AG04450 (cell line): ENCODE measurements around the gene MAP7D1. TPM values are rescaled to one million over a fixed set of nuclear protein-coding genes. Genes with fewer than 3 reads are reported as not detected.

Experiments used
- CTCF ChIA-PET: fragments of 300-600, 350-600 bp; formaldehyde crosslinking; extraction: SDS; loops from one replicate; lab custom pipeline; 2022; ENCODE audit warnings: antibody characterized with exemption, inconsistent platforms; lab: Charles Lee
- POLR2A ChIA-PET: fragments of 350-600 bp; formaldehyde crosslinking; extraction: SDS; loops from one replicate; lab custom pipeline; 2021; ENCODE audit warnings: antibody characterized with exemption, inconsistent platforms; lab: Yijun Ruan, JAX
- DNase-seq: peaks from one replicate; pipeline ENCODE4 v3.0.0-alpha.2; 2011; ENCODE audit warnings: low read depth, low spot score
- H3K27ac ChIP-seq: one replicate; pipeline ENCODE4 v1.5.1; 2012; ENCODE audit warnings: low read depth, low read length, control low read depth
- H3K27me3 ChIP-seq: one replicate; pipeline ENCODE4 v1.6.0; 2012; ENCODE audit warnings: low read length; ENCODE audit not compliant: control insufficient read depth, insufficient read depth
- H3K4me3 ChIP-seq: 2 replicates; pipeline ENCODE4 v1.5.1; 2011; ENCODE audit warnings: mild to moderate bottlenecking, low read depth, low read length, control low read depth
- H3K9me3 ChIP-seq: 2 replicates; pipeline ENCODE4 v1.5.1; 2012; ENCODE audit warnings: low read length; ENCODE audit not compliant: control insufficient read depth, insufficient read depth
- polyA plus RNA-seq: library from polyadenylated mRNA; depleted of rRNA; stranded (reverse); fragments of >200 nt; gene quantifications from 2 replicates; pipeline ENCODE4 v1.2.3, GENCODE V29; 2011
- TF ChIP-seq, protein P1 (sequence below): IDR thresholded peaks from 2 replicates; pipeline ENCODE4 v1.5.1; 2011; ENCODE audit warnings: low read depth, low read length, control low read depth, inconsistent platforms

MAP7D1 gene
- polyA plus RNA-seq, 1 experiment = 23.4 TPM

DNA sequence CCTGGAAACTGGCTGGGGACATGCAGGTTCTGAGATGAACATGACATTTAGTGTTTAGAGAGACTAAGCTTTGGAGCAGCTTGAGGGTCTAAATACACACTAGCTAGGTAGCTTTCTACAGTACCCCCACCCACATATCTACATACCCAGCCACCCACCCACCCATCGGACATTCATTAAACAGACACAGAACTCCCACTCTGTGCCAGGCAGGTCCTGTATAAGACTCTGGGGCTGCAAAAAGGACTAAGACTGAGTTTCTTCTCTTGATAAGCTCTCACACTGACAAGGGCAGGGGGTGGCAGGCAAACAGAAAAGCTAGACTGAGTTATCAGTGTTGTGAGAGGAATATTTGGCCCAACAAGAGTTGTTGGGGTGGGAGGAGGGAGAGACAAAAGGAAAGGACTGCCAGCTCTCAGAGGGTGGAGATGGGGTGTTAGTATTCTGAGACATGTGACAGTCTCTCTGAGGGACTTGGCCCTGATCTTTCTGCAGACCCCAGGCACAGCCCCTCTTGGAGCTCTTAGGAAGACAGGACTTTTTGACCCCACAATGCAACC lies 6.8 kb downstream of the MAP7D1 start:
- ChIA-PET CTCF (interaction anchor here (0.7 to 2.6 kb wide), 5 partner anchors 13 to 293 kb away, joined by 3 to 16 read pairs (median 7); no protein-coding TSS in a partner anchor), POLR2A (no interaction called here)
- Histone ChIP-seq H3K27ac (no peak overlapping the region), H3K4me3 (no peak overlapping the region), H3K27me3 (no peaks in the 10 kb centered on the region), H3K9me3 (no peaks in the 10 kb centered on the region)
- TF ChIP-seq, protein P1, sequence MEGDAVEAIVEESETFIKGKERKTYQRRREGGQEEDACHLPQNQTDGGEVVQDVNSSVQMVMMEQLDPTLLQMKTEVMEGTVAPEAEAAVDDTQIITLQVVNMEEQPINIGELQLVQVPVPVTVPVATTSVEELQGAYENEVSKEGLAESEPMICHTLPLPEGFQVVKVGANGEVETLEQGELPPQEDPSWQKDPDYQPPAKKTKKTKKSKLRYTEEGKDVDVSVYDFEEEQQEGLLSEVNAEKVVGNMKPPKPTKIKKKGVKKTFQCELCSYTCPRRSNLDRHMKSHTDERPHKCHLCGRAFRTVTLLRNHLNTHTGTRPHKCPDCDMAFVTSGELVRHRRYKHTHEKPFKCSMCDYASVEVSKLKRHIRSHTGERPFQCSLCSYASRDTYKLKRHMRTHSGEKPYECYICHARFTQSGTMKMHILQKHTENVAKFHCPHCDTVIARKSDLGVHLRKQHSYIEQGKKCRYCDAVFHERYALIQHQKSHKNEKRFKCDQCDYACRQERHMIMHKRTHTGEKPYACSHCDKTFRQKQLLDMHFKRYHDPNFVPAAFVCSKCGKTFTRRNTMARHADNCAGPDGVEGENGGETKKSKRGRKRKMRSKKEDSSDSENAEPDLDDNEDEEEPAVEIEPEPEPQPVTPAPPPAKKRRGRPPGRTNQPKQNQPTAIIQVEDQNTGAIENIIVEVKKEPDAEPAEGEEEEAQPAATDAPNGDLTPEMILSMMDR = no peak
- DNase-seq = no peak

DNA sequence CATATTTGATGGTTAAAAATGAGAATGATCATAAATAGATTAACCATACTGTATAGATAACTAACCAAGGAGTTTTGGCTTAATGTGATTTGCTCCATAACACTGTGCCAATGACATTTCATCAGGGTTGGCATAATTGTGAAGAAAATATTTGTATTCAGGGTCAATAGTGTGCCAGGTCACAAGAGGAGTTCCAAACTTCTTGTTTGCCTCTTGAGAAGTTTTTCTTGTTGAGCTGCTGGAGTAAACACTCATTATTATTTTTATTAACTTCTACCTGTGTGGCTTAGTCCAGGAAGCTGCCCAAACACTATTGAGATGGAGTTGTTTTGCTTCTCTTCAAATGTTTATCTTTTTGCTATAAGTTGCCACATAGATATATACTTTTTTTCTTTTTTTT lies 7.5 kb downstream of the MAP7D1 start:
- Histone ChIP-seq H3K9me3 (no peaks in the 10 kb centered on the region), H3K4me3 (no peak overlapping the region), H3K27ac (no peak overlapping the region), H3K27me3 (no peaks in the 10 kb centered on the region)
- ChIA-PET CTCF (interaction anchor here (0.7 to 2.6 kb wide), 3 partner anchors 14 to 292 kb away, joined by 3 to 16 read pairs (median 8); no protein-coding TSS in a partner anchor), POLR2A (interaction anchor here (0.7 kb wide), 1 partner anchor 92 kb away, joined by 3 read pairs; no protein-coding TSS in a partner anchor)
- TF ChIP-seq, protein P1 = no peak
- DNase-seq = no peak

DNA sequence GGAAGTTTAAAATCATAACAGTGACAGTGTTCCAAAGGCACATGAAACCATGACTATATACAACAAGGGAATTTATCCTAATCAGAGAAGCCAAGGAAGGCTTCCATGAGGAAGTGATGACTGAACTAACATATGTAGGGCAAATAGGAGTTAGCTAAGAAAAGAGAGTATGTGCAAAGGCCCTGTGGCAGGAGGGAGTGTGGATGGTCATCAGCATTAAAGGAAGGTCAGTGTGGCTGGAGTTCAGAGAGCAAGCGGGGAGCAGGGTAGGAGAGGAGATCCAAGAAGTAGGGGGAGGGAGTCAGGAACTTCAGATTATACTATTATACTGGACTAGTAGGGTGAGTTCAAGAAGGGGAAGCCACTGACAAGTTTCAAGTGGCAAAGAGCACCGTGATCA lies 8.4 kb downstream of the MAP7D1 start:
- no peak overlapping the region for H3K4me3 ChIP-seq
- H3K9me3 ChIP-seq = no peaks in the 10 kb centered on the region
- ChIA-PET POLR2A (no interaction called here), CTCF (interaction anchor here (2.6 kb wide), 1 partner anchor 24 kb away, joined by 16 read pairs; no protein-coding TSS in a partner anchor)
- H3K27ac ChIP-seq = no peak overlapping the region
- no peak for DNase-seq
- H3K27me3 ChIP-seq = no peaks in the 10 kb centered on the region
- TF ChIP-seq, protein P1 = no peak

DNA sequence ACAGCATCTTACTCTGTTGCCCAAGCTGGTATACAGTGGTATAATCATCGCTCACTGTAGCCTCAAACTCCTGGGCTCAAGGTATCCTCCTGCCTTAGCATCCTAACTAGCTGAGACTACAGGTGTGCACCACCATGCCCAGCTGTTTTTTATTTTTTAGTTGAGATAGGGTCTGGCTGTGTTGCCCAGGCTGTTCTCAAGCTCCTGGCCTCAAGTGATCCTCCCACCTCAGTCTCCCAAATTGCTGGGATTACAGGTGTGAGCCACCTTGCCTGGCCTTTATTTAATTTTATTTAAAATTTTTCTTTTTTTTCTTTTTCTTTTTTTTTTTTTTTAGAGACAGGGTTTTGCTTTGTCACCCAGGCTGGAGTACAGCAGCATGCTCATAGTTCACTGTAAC lies 9.2 kb downstream of the MAP7D1 start:
- DNase-seq = no peak
- Histone ChIP-seq H3K27ac (no peak overlapping the region), H3K27me3 (no peaks in the 10 kb centered on the region), H3K9me3 (no peaks in the 10 kb centered on the region), H3K4me3 (no peak overlapping the region)
- POLR2A ChIA-PET = interaction anchor here (1.1 kb wide), 1 partner anchor 18 kb away, joined by 5 read pairs; no protein-coding TSS in a partner anchor
- CTCF ChIA-PET = interaction anchor here (1.4 kb wide), 1 partner anchor 23 kb away, joined by 10 read pairs; no protein-coding TSS in a partner anchor
- TF ChIP-seq, protein P1 = no peak

DNA sequence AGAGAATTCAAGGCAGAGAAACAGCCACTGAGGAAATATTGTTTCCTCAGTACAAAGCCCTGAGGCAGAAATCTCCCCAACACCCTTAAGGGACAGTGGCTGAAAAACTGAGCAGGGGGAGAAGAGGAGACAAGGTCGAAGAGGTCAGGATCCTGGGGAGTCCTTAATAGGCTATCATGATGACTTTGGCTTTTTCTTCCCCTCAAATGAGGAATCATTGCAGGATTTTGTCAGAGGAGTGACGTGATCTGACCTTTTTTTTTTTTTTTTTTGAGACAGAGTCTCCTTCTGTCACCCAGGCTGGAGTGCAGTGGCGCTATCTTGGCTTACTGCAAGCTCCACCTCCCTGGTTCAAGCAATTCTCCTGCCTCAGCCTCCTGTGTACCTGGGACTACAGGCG lies 10.2 kb downstream of the MAP7D1 start:
- H3K27ac ChIP-seq = no peak overlapping the region
- H3K27me3 ChIP-seq = no peaks in the 10 kb centered on the region
- ChIA-PET POLR2A (interaction anchor here (0.5 to 1.1 kb wide), 3 partner anchors 9 to 17 kb away, joined by 3 to 5 read pairs (median 4); no protein-coding TSS in a partner anchor), CTCF (interaction anchor here (0.6 to 1.4 kb wide), 5 partner anchors 16 to 134 kb away, joined by 3 to 10 read pairs (median 4); no protein-coding TSS in a partner anchor)
- no peak overlapping the region for H3K4me3 ChIP-seq
- TF ChIP-seq, protein P1 = no peak
- H3K9me3 ChIP-seq = no peaks in the 10 kb centered on the region
- DNase-seq = no peak
